ENCODE results near the gene TEX261. TPM values are rescaled to one million over a fixed set of nuclear protein-coding genes. Genes with fewer than 3 reads are reported as not detected.

Gene TEX261
- total RNA-seq, 1 donor from 2014 or later: 44.7 TPM

- H3K27ac Mint-ChIP-seq (ENCODE audit: unreplicated experiment): no peak overlapping the region
- H3K4me2 ChIP-seq (ENCODE audit: low read length): no peak overlapping the region
- H3K79me2 ChIP-seq (ENCODE audit: insufficient read depth, low read length): no peaks in the 10 kb centered on the region
- no peak overlapping the region for H3K9ac ChIP-seq (ENCODE audit: low read length)
- peaks cover 2% of the 10 kb centered on the region for H3K9me3 Mint-ChIP-seq (ENCODE audit: unreplicated experiment)
- TF ChIP-seq EZH2 (IDR thresholded peaks at IDR 0.05; ENCODE audit: insufficient read depth, low read length) (no peak), CTCF (IDR thresholded peaks at IDR 0.05; ENCODE audit: insufficient read depth, low read depth, low read length) (no peak)
- peaks cover 1% of the 10 kb centered on the region for H3K36me3 Mint-ChIP-seq (ENCODE audit: low read depth, unreplicated experiment)
- H3K9me3 ChIP-seq (ENCODE audit: insufficient read depth, low read depth, low read length): no peaks in the 10 kb centered on the region
- no peak overlapping the region for H3K4me3 Mint-ChIP-seq (ENCODE audit: unreplicated experiment)
- no peak overlapping the region for H3K27ac ChIP-seq (ENCODE audit: low read depth, low read length)
- peaks cover under 1% of the 10 kb centered on the region for H3K4me1 Mint-ChIP-seq (ENCODE audit: low read depth, unreplicated experiment)
- DNase-seq (ENCODE audit: low read depth) (no peak), FAIRE-seq (no peak)
- H3K27me3 ChIP-seq (ENCODE audit: insufficient read depth, low read length): peaks cover 26% of the 10 kb centered on the region
- H3K36me3 ChIP-seq (ENCODE audit: insufficient read depth, low read length): no peaks in the 10 kb centered on the region
- peaks cover 60% of the 10 kb centered on the region for H3K27me3 Mint-ChIP-seq (ENCODE audit: low read depth, unreplicated experiment)
- peaks cover 3% of the 10 kb centered on the region for H3K4me1 ChIP-seq (ENCODE audit: insufficient read depth, low read length)
- H2AFZ ChIP-seq (ENCODE audit: low read depth, low read length): no peak overlapping the region
- no peaks in the 10 kb centered on the region for H4K20me1 ChIP-seq (ENCODE audit: insufficient read depth, low read length)
- H3K4me3 ChIP-seq (ENCODE audit: insufficient read depth, low read depth, low read length): no peak overlapping the region
Measured at GRCh38 chr2:70959851-70960832, 34.5 kb downstream of the TEX261 start.

DNA sequence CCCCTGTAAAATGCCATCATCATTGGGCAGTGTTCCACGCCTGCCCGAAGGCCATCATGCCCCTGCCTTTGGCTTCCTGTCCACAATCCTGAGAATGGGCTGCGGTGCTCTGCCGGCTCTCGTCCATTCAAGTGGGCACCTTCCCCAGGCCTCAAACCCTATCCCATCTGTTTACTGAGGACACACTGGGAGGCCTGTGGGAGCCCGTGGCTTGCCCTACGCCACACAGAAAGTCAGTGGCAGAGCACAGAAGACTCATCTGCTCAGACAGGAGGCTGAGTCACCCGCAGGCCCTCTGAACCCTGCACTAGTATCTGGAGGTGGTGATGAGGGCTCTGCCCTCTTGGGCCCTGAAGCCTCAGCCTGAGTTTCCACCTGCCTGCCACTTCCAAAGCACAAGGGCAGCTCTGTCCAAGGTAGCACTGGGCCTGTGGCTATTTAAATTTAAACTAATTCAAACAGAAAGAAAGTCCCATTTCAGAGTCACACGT is 35.4 kb downstream of the TEX261 start:
- Mint-ChIP-seq H3K27me3 (ENCODE audit: low read depth, unreplicated experiment) (peaks cover 62% of the 10 kb centered on the region), H3K4me3 (ENCODE audit: unreplicated experiment) (no peak overlapping the region), H3K9me3 (ENCODE audit: unreplicated experiment) (peaks cover 2% of the 10 kb centered on the region), H3K27ac (ENCODE audit: unreplicated experiment) (no peak overlapping the region), H3K4me1 (ENCODE audit: low read depth, unreplicated experiment) (no peaks in the 10 kb centered on the region), H3K36me3 (ENCODE audit: low read depth, unreplicated experiment) (peaks cover 1% of the 10 kb centered on the region)
- Histone ChIP-seq H3K27ac (ENCODE audit: low read depth, low read length) (no peak overlapping the region), H3K4me1 (ENCODE audit: insufficient read depth, low read length) (no peaks in the 10 kb centered on the region), H3K4me2 (ENCODE audit: low read length) (no peak overlapping the region), H3K9ac (ENCODE audit: low read length) (no peak overlapping the region), H3K4me3 (ENCODE audit: insufficient read depth, low read depth, low read length) (no peak overlapping the region), H3K9me3 (ENCODE audit: insufficient read depth, low read depth, low read length) (no peaks in the 10 kb centered on the region), H3K36me3 (ENCODE audit: insufficient read depth, low read length) (no peaks in the 10 kb centered on the region), H3K79me2 (ENCODE audit: insufficient read depth, low read length) (no peaks in the 10 kb centered on the region), H4K20me1 (ENCODE audit: insufficient read depth, low read length) (no peaks in the 10 kb centered on the region), H2AFZ (ENCODE audit: low read depth, low read length) (no peak overlapping the region), H3K27me3 (ENCODE audit: insufficient read depth, low read length) (peaks cover 29% of the 10 kb centered on the region)
- DNase-seq (ENCODE audit: low read depth) (no peak), FAIRE-seq (no peak)
- no peak for TF ChIP-seq CTCF (IDR thresholded peaks at IDR 0.05; ENCODE audit: insufficient read depth, low read depth, low read length)
- TF ChIP-seq EZH2 (IDR thresholded peaks at IDR 0.05; ENCODE audit: insufficient read depth, low read length): no peak
